Activated B cell treated with CpG ODN at 0.5 μM for 24 hours (primary cell): ENCODE data around the gene TMPRSS6. TPM values are rescaled to one million over a fixed set of nuclear protein-coding genes. Genes with fewer than 3 reads are reported as not detected.

Source experiments
- ATAC-seq: fragments of 200-7000 bp; cut with Tn5 transposase; one replicate; pipeline ENCODE4 v1.10.0; 2021; ENCODE audit warnings: low read depth, mild to moderate bottlenecking, moderate library complexity
- CTCF ChIA-PET: fragments of 350-600 bp; sonication (Branson Sonifier 250); formaldehyde crosslinking; loops from one replicate; lab custom pipeline; 2021; ENCODE audit warnings: antibody characterized with exemption; lab: Charles Lee
- POLR2A ChIA-PET: fragments of 350-600 bp; sonication (Branson Sonifier 250); formaldehyde crosslinking; loops from one replicate; lab custom pipeline; 2021; ENCODE audit warnings: antibody characterized with exemption; lab: Charles Lee
- DNase-seq: peaks from one replicate; pipeline ENCODE4 v3.0.0; 2022
- H3K27ac Mint-ChIP-seq: one replicate; pipeline ENCODE4 v1.8.0; 2020; ENCODE audit warnings: mixed read lengths
- H3K27me3 Mint-ChIP-seq: one replicate; pipeline ENCODE4 v1.8.0; 2021; ENCODE audit warnings: mixed read lengths
- H3K36me3 Mint-ChIP-seq: one replicate; pipeline ENCODE4 v1.8.0; 2021; ENCODE audit warnings: low read depth, mixed read lengths
- H3K4me1 Mint-ChIP-seq: one replicate; pipeline ENCODE4 v1.8.0; 2021; ENCODE audit warnings: mixed read lengths
- H3K4me3 Mint-ChIP-seq: one replicate; pipeline ENCODE4 v1.8.0; 2020; ENCODE audit warnings: mild to moderate bottlenecking, mixed read lengths
- H3K9me3 Mint-ChIP-seq: one replicate; pipeline ENCODE4 v1.8.0; 2020; ENCODE audit warnings: mixed read lengths
- CTCF ChIP-seq: fragments of 200-600 bp; IDR thresholded peaks from one replicate; pipeline ENCODE4 v1.8.0; 2022; ENCODE audit warnings: antibody characterized with exemption, mild to moderate bottlenecking
- intact Hi-C: fragments of 100-400 bp; cut with micrococcal nuclease; formaldehyde crosslinking; loops from one replicate; pipeline ENCODE4 v1.15.1; 2024
- total RNA-seq: library from RNA; stranded (reverse); gene quantifications from 2 replicates; pipeline ENCODE4 v1.2.3, GENCODE V29; 2022

Gene TMPRSS6
- total RNA-seq, 1 donor from 2014 or later: 5.4 TPM

GRCh38 chr22:37062702-37063381 is 46.7 kb downstream of the TMPRSS6 start:
- Mint-ChIP-seq H3K4me3 (no peak overlapping the region), H3K27ac (no peak overlapping the region), H3K9me3 (no peaks in the 10 kb centered on the region), H3K4me1 (no peaks in the 10 kb centered on the region), H3K27me3 (peaks cover under 1% of the 10 kb centered on the region), H3K36me3 (peaks cover 30% of the 10 kb centered on the region)
- intact Hi-C loops: no loop called here
- CTCF ChIA-PET: interaction anchor here (1.2 kb wide), 1 partner anchor 8 kb away, joined by 3 read pairs; no protein-coding TSS in a partner anchor
- DNase-seq (no peak), ATAC-seq (no peak)
- POLR2A ChIA-PET: interaction anchor here (0.6 kb wide), 1 partner anchor 236 kb away, joined by 3 read pairs; no protein-coding TSS in a partner anchor
- TF ChIP-seq CTCF: no peak

- no peak overlapping the region for H3K27ac Mint-ChIP-seq
- no peak overlapping the region for H3K4me3 Mint-ChIP-seq
- H3K4me1 Mint-ChIP-seq: no peaks in the 10 kb centered on the region
- ATAC-seq: no peak
- H3K27me3 Mint-ChIP-seq: no peaks in the 10 kb centered on the region
- no peak for DNase-seq
- intact Hi-C loops: no loop called here
- no peaks in the 10 kb centered on the region for H3K9me3 Mint-ChIP-seq
- H3K36me3 Mint-ChIP-seq: peaks cover 35% of the 10 kb centered on the region
- no peak for TF ChIP-seq CTCF
- POLR2A ChIA-PET: interaction anchor here (0.6 kb wide), 1 partner anchor 237 kb away, joined by 3 read pairs; no protein-coding TSS in a partner anchor
- CTCF ChIA-PET: no interaction called here
Measured at GRCh38 chr22:37062376-37062675, 47.2 kb downstream of the TMPRSS6 start.

GRCh38 chr22:37061611-37062375 is 47.7 kb downstream of the TMPRSS6 start:
- H3K9me3 Mint-ChIP-seq: no peaks in the 10 kb centered on the region
- H3K36me3 Mint-ChIP-seq: peaks cover 39% of the 10 kb centered on the region
- intact Hi-C loops: no loop called here
- POLR2A ChIA-PET: interaction anchor here (0.5 kb wide), 1 partner anchor 531 kb away, joined by 6 read pairs; no protein-coding TSS in a partner anchor
- DNase-seq: no peak
- no peak for TF ChIP-seq CTCF
- CTCF ChIA-PET: no interaction called here
- H3K27ac Mint-ChIP-seq: no peak overlapping the region
- H3K4me1 Mint-ChIP-seq: no peaks in the 10 kb centered on the region
- ATAC-seq: no peak
- H3K4me3 Mint-ChIP-seq: no peak overlapping the region
- no peaks in the 10 kb centered on the region for H3K27me3 Mint-ChIP-seq

- peaks cover 46% of the 10 kb centered on the region for H3K36me3 Mint-ChIP-seq
- intact Hi-C loops: no loop called here
- TF ChIP-seq CTCF: no peak
- no peak overlapping the region for H3K27ac Mint-ChIP-seq
- DNase-seq (no peak), ATAC-seq (no peak)
- H3K9me3 Mint-ChIP-seq: no peaks in the 10 kb centered on the region
- no peak overlapping the region for H3K4me3 Mint-ChIP-seq
- no peaks in the 10 kb centered on the region for H3K27me3 Mint-ChIP-seq
- CTCF ChIA-PET: no interaction called here
- H3K4me1 Mint-ChIP-seq: no peaks in the 10 kb centered on the region
- POLR2A ChIA-PET: interaction anchor here (0.5 kb wide), 1 partner anchor 530 kb away, joined by 6 read pairs; no protein-coding TSS in a partner anchor
Measured at GRCh38 chr22:37060801-37061610, 48.5 kb downstream of the TMPRSS6 start.
